Testis (tissue), 3 donors: Measurements from ENCODE around the gene FSTL4. TPM values are rescaled to one million over a fixed set of nuclear protein-coding genes. Genes with fewer than 3 reads are reported as not detected.

Source experiments
- DNase-seq: peaks from one replicate; pipeline ENCODE4 v3.0.0-alpha.2; 2019
- H3K27ac ChIP-seq, 2 donors: fragments of 200-600 bp; sonication (generic); one replicate each; pipeline ENCODE4 v1.5.1; 2019
- H3K27me3 ChIP-seq: fragments of 200-600 bp; sonication (generic); one replicate; pipeline ENCODE4 v1.5.1; 2019
- H3K36me3 ChIP-seq: fragments of 200-600 bp; sonication (generic); one replicate; pipeline ENCODE4 v1.5.1; 2017; ENCODE audit warnings: low read depth; ENCODE audit errors: missing control alignments
- H3K4me1 ChIP-seq: fragments of 200-600 bp; sonication (generic); one replicate; pipeline ENCODE4 v1.5.1; 2019
- H3K4me3 ChIP-seq, 2 donors: fragments of 200-600 bp; sonication (generic); one replicate each; pipeline ENCODE4 v1.5.1; 2017 to 2019
- H3K9me3 ChIP-seq: fragments of 200-600 bp; sonication (generic); one replicate; pipeline ENCODE4 v1.5.1; 2017
- CTCF ChIP-seq, 3 experiments: fragments of 450-650 bp in 2 of 3; fragments of 200-600 bp in 1 of 3; sonication (generic) in 1 of 3; IDR thresholded peaks; one replicate each; pipeline ENCODE4 v1.5.1; 2016 to 2019; ENCODE audit warnings: antibody characterized with exemption in 3 of 3, mild to moderate bottlenecking in 2 of 3, moderate library complexity in 1 of 3
- POLR2A ChIP-seq: fragments of 450-650 bp; IDR thresholded peaks from one replicate; pipeline ENCODE4 v1.6.1; 2017; ENCODE audit warnings: antibody characterized with exemption, mild to moderate bottlenecking, moderate library complexity
- WGBS, 2 donors: methylation state at CpG; one replicate each; pipeline ENCODE4 v1.1.5; 2018; 5-methylcytosine and 5-hydroxymethylcytosine counted together
- intact Hi-C: fragments of 100-400 bp; cut with DNase I; formaldehyde crosslinking; loops from one replicate; pipeline ENCODE4 v1.15.1; 2023; ENCODE audit warnings: low total_unique reads
- polyA plus RNA-seq: library from polyadenylated mRNA; stranded (reverse); fragments of 350-450 nt; fragmentation: Illumina TruSeq; extraction: RNeasy Lipid Tissue Mini Kit (QIAGEN cat#74804); gene quantifications from one replicate; pipeline ENCODE4 v1.2.3, GENCODE V29; 2014; ENCODE audit warnings: low read depth, low replicate concordance; ENCODE audit not compliant: insufficient read depth
- total RNA-seq, 2 donors: library from RNA; depleted of rRNA; stranded (reverse); fragments of >200 nt; gene quantifications; one replicate each; pipeline ENCODE4 v1.2.3, GENCODE V29; 2016

Gene FSTL4
- total and polyA plus RNA-seq, 3 donors from 2014 or later: 7.1 to 8.6 (median 7.4) TPM

DNA sequence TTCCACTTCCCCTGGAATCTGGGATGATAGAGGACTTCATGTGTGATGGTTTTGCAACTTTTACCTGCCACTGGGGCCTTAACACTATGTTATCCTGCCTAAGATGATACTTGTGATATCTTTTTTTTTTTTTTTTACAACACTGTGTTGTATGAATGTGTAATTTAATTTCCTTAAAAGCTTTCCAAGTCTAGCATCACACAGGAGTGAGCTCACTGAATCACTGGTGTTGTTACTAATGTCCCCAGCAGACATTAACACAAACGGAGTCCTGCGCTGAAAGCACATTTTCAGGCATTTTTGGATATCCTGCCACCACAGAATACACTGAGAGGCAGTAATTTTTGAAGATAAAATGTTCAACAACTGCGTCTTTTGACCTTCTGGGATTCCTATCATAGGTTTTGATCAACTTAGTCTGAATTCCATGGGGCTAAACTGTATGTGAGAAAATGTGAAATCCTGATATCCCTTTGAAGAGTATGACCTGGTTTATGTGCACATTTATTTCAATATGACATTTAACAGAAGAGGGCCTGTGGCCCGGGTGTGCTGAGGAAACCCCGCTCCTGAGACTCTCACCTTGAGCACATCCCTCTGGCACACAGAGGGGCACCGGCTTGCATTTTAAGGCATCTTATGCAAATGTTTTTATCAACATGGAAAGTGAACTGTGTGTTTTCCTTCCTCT, 118.0 kb downstream of the FSTL4 start:
- H3K36me3 ChIP-seq: no peaks in the 10 kb centered on the region
- no peaks in the 10 kb centered on the region for H3K9me3 ChIP-seq
- no peaks in the 10 kb centered on the region for H3K4me1 ChIP-seq
- DNase-seq: no peak
- TF ChIP-seq CTCF (IDR thresholded peaks at IDR 0.05): no peak
- TF ChIP-seq POLR2A: no peak
- WGBS, 2 donors: 78 to 82% methylated on average over 6 of the region's 6 CpGs
- intact Hi-C loops: no loop called here
- no peaks in the 10 kb centered on the region for H3K27me3 ChIP-seq
- H3K4me3 ChIP-seq: no peak overlapping the region
- no peak overlapping the region for H3K27ac ChIP-seq

GRCh38 chr5:133489632-133490031, 122.7 kb downstream of the FSTL4 start:
- TF ChIP-seq CTCF (IDR thresholded peaks at IDR 0.05): no peak
- TF ChIP-seq POLR2A: no peak
- Histone ChIP-seq H3K4me1 (peaks cover 4% of the 10 kb centered on the region), H3K4me3 (no peak overlapping the region), H3K27ac (no peak overlapping the region), H3K27me3 (no peaks in the 10 kb centered on the region), H3K36me3 (no peaks in the 10 kb centered on the region), H3K9me3 (no peaks in the 10 kb centered on the region)
- no peak for DNase-seq
- intact Hi-C loops: no loop called here
- WGBS, 2 donors: 55 to 65% methylated on average over 1 of the region's 1 CpG

- H3K27me3 ChIP-seq: no peaks in the 10 kb centered on the region
- H3K27ac ChIP-seq: no peak overlapping the region
- no peaks in the 10 kb centered on the region for H3K36me3 ChIP-seq
- no peak overlapping the region for H3K4me3 ChIP-seq
- H3K9me3 ChIP-seq: no peaks in the 10 kb centered on the region
- 80 to 88% methylated on average over 1 to 4 of the region's 4 CpGs for WGBS, 2 donors
- intact Hi-C loops: no loop called here
- peaks cover 4% of the 10 kb centered on the region for H3K4me1 ChIP-seq
- DNase-seq: no peak
- TF ChIP-seq POLR2A: no peak
- TF ChIP-seq CTCF (IDR thresholded peaks at IDR 0.05): no peak
These were observed 125.2 kb downstream of the FSTL4 start for GRCh38 chr5:133487093-133487492.

DNA sequence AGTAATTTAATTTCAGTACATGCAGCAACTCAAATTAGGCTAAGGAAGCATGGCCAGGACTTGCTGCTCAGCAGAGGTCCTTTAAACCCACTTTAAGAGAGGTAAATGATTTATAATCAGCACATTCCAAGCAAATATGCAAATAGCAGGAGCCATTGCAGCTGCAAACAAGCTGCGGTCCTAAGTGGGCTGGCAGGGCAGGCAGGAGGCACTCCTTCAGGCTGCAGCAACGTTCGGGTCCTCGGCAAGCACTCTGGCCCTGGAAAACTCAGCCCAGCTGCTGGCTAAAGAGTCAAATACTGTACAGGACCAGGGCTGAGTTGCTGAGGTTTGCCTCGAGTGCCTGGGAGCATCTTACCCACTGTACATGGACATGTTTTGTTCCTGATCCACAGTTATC, 126.9 kb downstream of the FSTL4 start:
- Histone ChIP-seq H3K4me1 (peaks cover 4% of the 10 kb centered on the region), H3K27me3 (no peaks in the 10 kb centered on the region), H3K9me3 (no peaks in the 10 kb centered on the region), H3K36me3 (no peaks in the 10 kb centered on the region), H3K4me3 (no peak overlapping the region), H3K27ac (no peak overlapping the region)
- TF ChIP-seq CTCF (IDR thresholded peaks at IDR 0.05) (no peak), POLR2A (no peak)
- intact Hi-C loops: no loop called here
- no peak for DNase-seq
- WGBS, 2 donors: 50 to 71% methylated on average over 5 of the region's 5 CpGs

DNA sequence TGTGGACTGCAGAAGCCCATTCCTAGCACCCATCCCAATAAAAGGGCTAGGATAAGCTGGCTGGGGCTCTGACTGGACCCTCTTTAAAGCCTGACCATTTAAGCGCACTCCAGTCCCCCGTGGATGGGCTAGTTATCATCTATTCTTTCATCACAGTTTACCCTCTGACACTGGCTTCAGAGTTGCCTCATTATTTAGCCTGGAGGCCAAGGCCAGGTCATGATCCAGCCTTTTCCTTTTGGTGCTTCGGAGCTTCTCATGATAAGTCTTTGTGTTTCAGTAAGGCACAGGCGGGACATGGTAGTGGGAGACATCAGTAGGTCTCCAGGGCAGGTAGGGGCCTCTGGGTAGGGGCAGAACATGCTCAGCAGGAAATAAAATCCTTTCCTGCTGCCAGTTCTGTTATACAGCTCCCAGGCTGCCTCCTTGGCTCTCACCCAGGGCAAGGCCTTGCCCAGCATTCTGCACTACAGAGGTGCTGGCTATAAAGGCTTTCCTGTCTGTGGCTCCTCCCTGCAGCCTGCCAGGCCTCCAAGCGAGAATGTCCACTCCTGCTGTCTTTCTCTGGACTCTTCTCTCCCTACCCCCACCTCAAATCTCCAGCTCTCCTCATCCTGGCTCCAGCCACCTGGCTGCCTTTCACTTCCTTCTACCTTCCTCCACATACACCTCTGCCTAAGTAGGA, 128.8 kb downstream of the FSTL4 start:
- no peak overlapping the region for H3K27ac ChIP-seq
- H3K27me3 ChIP-seq: no peaks in the 10 kb centered on the region
- no peak for DNase-seq
- no peaks in the 10 kb centered on the region for H3K9me3 ChIP-seq
- H3K36me3 ChIP-seq: no peaks in the 10 kb centered on the region
- intact Hi-C loops: no loop called here
- no peak overlapping the region for H3K4me3 ChIP-seq
- peaks cover 4% of the 10 kb centered on the region for H3K4me1 ChIP-seq
- WGBS, 2 donors: 68 to 82% methylated on average over 5 of the region's 5 CpGs
- TF ChIP-seq CTCF (IDR thresholded peaks at IDR 0.05) (no peak), POLR2A (no peak)
